Heart left ventricle (tissue), 16 donors: ENCODE results near the gene GRIN2A. TPM values are rescaled to one million over a fixed set of nuclear protein-coding genes. Genes with fewer than 3 reads are reported as not detected.

Experiments
- ATAC-seq, 4 donors: fragments of 200-7000 bp; cut with Tn5 transposase; one replicate each; pipeline ENCODE4 v1.9.1; 2020 to 2022; ENCODE audit warnings: moderate library complexity in 4 of 4, mild to moderate bottlenecking in 3 of 4, moderate number of reproducible peaks in 1 of 4
- DNase-seq, 5 donors: peaks; one replicate each; pipeline ENCODE4 v3.0.0-alpha.2; 2020
- H3K27ac ChIP-seq, 12 donors: fragments of 200-600 bp; sonication (generic) in 4 of 12; one replicate each; pipeline versions ENCODE4 v1.5.0 to v1.8.0; 2016 to 2022; ENCODE audit warnings: mild to moderate bottlenecking in 2 of 12
- H3K27me3 ChIP-seq, 9 donors: fragments of 200-600 bp; sonication (generic) in 2 of 9; one replicate each; pipeline versions ENCODE4 v1.5.1 to v1.8.0; 2016 to 2022; ENCODE audit warnings: mild to moderate bottlenecking in 3 of 9
- H3K36me3 ChIP-seq, 9 donors: fragments of 200-600 bp; sonication (generic) in 2 of 9; one replicate each; pipeline versions ENCODE4 v1.5.0 to v1.8.0; 2018 to 2022; ENCODE audit warnings: mild to moderate bottlenecking in 2 of 9
- H3K4me1 ChIP-seq, 12 donors: fragments of 200-600 bp; sonication (generic) in 4 of 12; one replicate each; pipeline versions ENCODE4 v1.5.0 to v1.8.0; 2016 to 2022; ENCODE audit warnings: mild to moderate bottlenecking in 3 of 12
- H3K4me3 ChIP-seq, 12 donors: fragments of 200-600 bp; sonication (generic) in 4 of 12; one replicate each; pipeline versions ENCODE4 v1.5.0 to v1.8.0; 2017 to 2022; ENCODE audit warnings: mild to moderate bottlenecking in 9 of 12, moderate library complexity in 4 of 12
- H3K9me3 ChIP-seq, 12 donors: fragments of 200-600 bp; sonication (generic) in 4 of 12; one replicate each; pipeline versions ENCODE4 v1.5.0 to v1.8.0; 2016 to 2022; ENCODE audit warnings: mild to moderate bottlenecking in 1 of 12
- POLR2A ChIP-seq, 2 donors: fragments of 450-650 bp; IDR thresholded peaks; one replicate each; pipeline ENCODE4 v1.6.1; 2017; ENCODE audit warnings: antibody characterized with exemption in 2 of 2, mild to moderate bottlenecking in 2 of 2, moderate library complexity in 2 of 2
- WGBS, 4 donors: extraction: QIAGEN DNeasy Blood & Tissue Kit in 2 of 4; methylation state at CpG; one replicate each; pipeline versions ENCODE4 v1.1.5 to v1.1.7; 2013 to 2018; 5-methylcytosine and 5-hydroxymethylcytosine counted together
- intact Hi-C, 10 donors: fragments of 100-400 bp; cut with DNase I; formaldehyde crosslinking; loops; one replicate each; pipeline versions ENCODE4 v1.11.1 to v1.14.2; 2022
- polyA plus RNA-seq, 2 donors: library from polyadenylated mRNA; stranded (reverse); fragments of 200-250 nt; gene quantifications; one replicate each; pipeline ENCODE4 v1.2.3, GENCODE V29; 2013
- total RNA-seq, 9 donors: library from RNA; depleted of rRNA in 2 of 9; stranded (reverse); fragments of >200 nt in 2 of 9; fragmentation: NEBNext Ultra II Directional in 3 of 9; extraction: Animal tissue kit (Norgen Biotek cat#: 25700) in 3 of 9; gene quantifications; one replicate each; pipeline versions ENCODE4 v1.1.0 to v1.2.4, GENCODE V29; 2016 to 2023
- TF ChIP-seq, protein P1 (sequence below), 12 donors: fragments of 200-600 bp; sonication (generic) in 4 of 12; IDR thresholded peaks; one replicate each; pipeline versions ENCODE4 v1.5.0 to v1.8.0; 2018 to 2022; ENCODE audit warnings: antibody characterized with exemption in 12 of 12, mild to moderate bottlenecking in 5 of 12
- donor health status: ischemic (EF 13 %, LVEDD 7.1; RV severe dilation, severe dysfunction).
- donor health status: healthy with polysubstance abuse.
- donor health status: DM: no; HTN: yes; CAD: no.
- donor health status: DM: no; HTN: no; CAD: no.
- donor health status: ischemic (EF 25% LVEDD 6.9; RV normal size, moderate dysfunction).
- donor health status: ischemic (EF 25% LVEDD 5.7; RV mildly dilated, moderate dysfunction).
- donor health status: healthy.
- donor health status: DM: yes; HTN: yes; CAD: no.
- donor health status: ischemic (EF 35%, LVEDD 5.7; RV mildly dilated, moderate dysfunction).
- donor health status: nonischemic (EF 11% LVEDD 7.7; RV severe dilation, severe dysfunction).
- donor health status: DM: yes; HTN: yes; CAD: no.
- donor health status: PGD.
- donor health status: ischemic (EF 29% LVEDD 5.4; RV normal size, mild dysfunction).
- donor health status: nonischemic (EF 23%, LVEDD 6.1; RV moderate dilation, normal function).

Gene GRIN2A
- total and polyA plus RNA-seq, 11 donors: 0.01 to 4.6 (median 2.6) TPM

- ATAC-seq (no peak), DNase-seq (no peak)
- H3K27me3 ChIP-seq: peaks cover 0 to 48% (median 0%) of the 10 kb centered on the region in 9 donors
- H3K36me3 ChIP-seq: no peaks in the 10 kb centered on the region
- intact Hi-C loops: no loop called here
- no peak overlapping the region for H3K4me3 ChIP-seq
- 71 to 74% (median 72%) methylated on average over 4 of the region's 4 CpGs for WGBS, 4 donors
- H3K27ac ChIP-seq: no peak overlapping the region
- peaks cover 0 to 8% (median 0%) of the 10 kb centered on the region in 12 donors for H3K4me1 ChIP-seq
- peaks cover 0 to 6% (median 0%) of the 10 kb centered on the region in 12 donors for H3K9me3 ChIP-seq
- TF ChIP-seq POLR2A (IDR thresholded peaks at IDR 0.05): no peak
- TF ChIP-seq, protein P1, sequence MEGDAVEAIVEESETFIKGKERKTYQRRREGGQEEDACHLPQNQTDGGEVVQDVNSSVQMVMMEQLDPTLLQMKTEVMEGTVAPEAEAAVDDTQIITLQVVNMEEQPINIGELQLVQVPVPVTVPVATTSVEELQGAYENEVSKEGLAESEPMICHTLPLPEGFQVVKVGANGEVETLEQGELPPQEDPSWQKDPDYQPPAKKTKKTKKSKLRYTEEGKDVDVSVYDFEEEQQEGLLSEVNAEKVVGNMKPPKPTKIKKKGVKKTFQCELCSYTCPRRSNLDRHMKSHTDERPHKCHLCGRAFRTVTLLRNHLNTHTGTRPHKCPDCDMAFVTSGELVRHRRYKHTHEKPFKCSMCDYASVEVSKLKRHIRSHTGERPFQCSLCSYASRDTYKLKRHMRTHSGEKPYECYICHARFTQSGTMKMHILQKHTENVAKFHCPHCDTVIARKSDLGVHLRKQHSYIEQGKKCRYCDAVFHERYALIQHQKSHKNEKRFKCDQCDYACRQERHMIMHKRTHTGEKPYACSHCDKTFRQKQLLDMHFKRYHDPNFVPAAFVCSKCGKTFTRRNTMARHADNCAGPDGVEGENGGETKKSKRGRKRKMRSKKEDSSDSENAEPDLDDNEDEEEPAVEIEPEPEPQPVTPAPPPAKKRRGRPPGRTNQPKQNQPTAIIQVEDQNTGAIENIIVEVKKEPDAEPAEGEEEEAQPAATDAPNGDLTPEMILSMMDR (IDR thresholded peaks at IDR 0.05): no peak
Observed at GRCh38 chr16:10065019-10065418, 117.2 kb downstream of the GRIN2A start.

- Histone ChIP-seq H3K27me3 (peaks cover 0 to 21% (median 0%) of the 10 kb centered on the region in 9 donors), H3K4me3 (no peak overlapping the region), H3K4me1 (no peaks in the 10 kb centered on the region), H3K9me3 (no peaks in the 10 kb centered on the region), H3K27ac (no peak overlapping the region), H3K36me3 (no peaks in the 10 kb centered on the region)
- WGBS, 4 donors: 57 to 65% (median 60%) methylated on average over 4 of the region's 4 CpGs
- intact Hi-C loops: loop anchor here in 1 of 10 donors (10.0 kb wide), 1 partner anchor 56 kb away; no protein-coding TSS in a partner anchor
- DNase-seq (no peak), ATAC-seq (no peak)
- TF ChIP-seq POLR2A (IDR thresholded peaks at IDR 0.05): no peak
- TF ChIP-seq, protein P1 (IDR thresholded peaks at IDR 0.05): no peak
Observed at GRCh38 chr16:10048850-10049249, 133.4 kb downstream of the GRIN2A start.

- Histone ChIP-seq H3K27me3 (peaks cover 0 to 26% (median 0%) of the 10 kb centered on the region in 9 donors), H3K4me1 (no peaks in the 10 kb centered on the region), H3K4me3 (no peak overlapping the region), H3K36me3 (no peaks in the 10 kb centered on the region), H3K9me3 (peaks cover 0 to 5% (median 0%) of the 10 kb centered on the region in 12 donors), H3K27ac (no peak overlapping the region)
- intact Hi-C loops: loop anchor here in 1 of 10 donors (10.0 kb wide), 1 partner anchor 59 kb away; no protein-coding TSS in a partner anchor
- ATAC-seq (no peak), DNase-seq (no peak)
- 87 to 89% (median 88%) methylated on average over 4 of the region's 4 CpGs for WGBS, 4 donors
- TF ChIP-seq, protein P1 (IDR thresholded peaks at IDR 0.05): no peak
- TF ChIP-seq POLR2A (IDR thresholded peaks at IDR 0.05): no peak
Observed at GRCh38 chr16:10045947-10046346, 136.3 kb downstream of the GRIN2A start.

DNA sequence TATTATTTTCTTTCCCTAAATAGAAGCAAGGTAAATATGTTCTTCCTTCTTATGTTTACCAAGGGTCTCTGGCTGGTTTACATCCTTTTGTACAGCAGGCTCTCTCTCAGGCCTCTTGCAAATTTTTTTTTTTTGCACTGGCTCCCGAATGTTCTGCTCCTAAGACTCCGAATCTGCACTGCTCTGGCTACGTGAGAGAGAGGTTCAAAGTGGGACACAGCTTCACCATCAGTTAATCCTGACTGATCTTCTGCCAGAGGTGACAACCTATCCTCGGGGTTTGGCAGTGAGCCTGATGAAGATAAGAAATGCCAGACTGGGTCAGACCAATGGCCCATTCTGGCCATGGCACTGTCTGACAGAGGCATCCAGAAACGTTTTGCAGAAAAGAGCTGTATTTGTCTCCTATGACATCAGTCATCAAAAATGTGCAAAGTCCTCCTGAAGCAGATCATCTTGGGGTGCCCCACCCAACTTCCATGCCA lies 136.9 kb downstream of the GRIN2A start:
- Histone ChIP-seq H3K4me3 (no peak overlapping the region), H3K27me3 (peaks cover 0 to 26% (median 0%) of the 10 kb centered on the region in 9 donors), H3K27ac (no peak overlapping the region), H3K36me3 (no peaks in the 10 kb centered on the region), H3K4me1 (no peaks in the 10 kb centered on the region), H3K9me3 (peaks cover 0 to 5% (median 0%) of the 10 kb centered on the region in 12 donors)
- DNase-seq (no peak), ATAC-seq (no peak)
- intact Hi-C loops: loop anchor here in 1 of 10 donors (10.0 kb wide), 1 partner anchor 59 kb away; no protein-coding TSS in a partner anchor
- TF ChIP-seq POLR2A (IDR thresholded peaks at IDR 0.05): no peak
- TF ChIP-seq, protein P1 (IDR thresholded peaks at IDR 0.05): no peak
- WGBS, 4 donors: 10 to 30% (median 16%) methylated on average over 5 of the region's 5 CpGs
